Aorta (tissue), 5 donors: ENCODE results near the gene CA11. TPM values are rescaled to one million over a fixed set of nuclear protein-coding genes. Genes with fewer than 3 reads are reported as not detected.

Experiments used
- ATAC-seq: fragments of 200-7000 bp; cut with Tn5 transposase; one replicate; pipeline ENCODE4 v1.9.1; 2022; ENCODE audit warnings: moderate library complexity; ENCODE audit not compliant: low FRiP score
- DNase-seq, 2 donors: peaks; one replicate each; pipeline ENCODE4 v3.0.0-alpha.2; 2020
- H3K27ac ChIP-seq, 2 donors: one replicate each; pipeline ENCODE4 v1.5.1; 2013; ENCODE audit warnings: low read length in 2 of 2, mild to moderate bottlenecking in 2 of 2, moderate library complexity in 2 of 2, control low read depth in 1 of 2, inconsistent platforms in 1 of 2, low read depth in 1 of 2
- H3K27me3 ChIP-seq, 2 donors: one replicate each; pipeline ENCODE4 v1.6.1; 2013; ENCODE audit warnings: control low read depth in 1 of 2, low read length in 1 of 2, mild to moderate bottlenecking in 1 of 2, moderate library complexity in 1 of 2; ENCODE audit not compliant: insufficient read depth in 2 of 2, control insufficient read depth in 1 of 2
- H3K36me3 ChIP-seq, 2 donors: one replicate each; pipeline ENCODE4 v1.6.1; 2013; ENCODE audit warnings: control low read depth in 1 of 2, low read length in 1 of 2, mild to moderate bottlenecking in 1 of 2; ENCODE audit not compliant: insufficient read depth in 2 of 2, control insufficient read depth in 1 of 2
- H3K4me1 ChIP-seq, 2 donors: one replicate each; pipeline ENCODE4 v1.6.1; 2013; ENCODE audit warnings: low read length in 2 of 2, control low read depth in 1 of 2, mild to moderate bottlenecking in 1 of 2, moderate library complexity in 1 of 2; ENCODE audit not compliant: insufficient read depth in 2 of 2, control insufficient read depth in 1 of 2
- H3K4me3 ChIP-seq, 2 donors: one replicate each; pipeline ENCODE4 v1.5.1; 2013; ENCODE audit warnings: low read length in 2 of 2, control low read depth in 1 of 2, mild to moderate bottlenecking in 1 of 2
- H3K9me3 ChIP-seq: one replicate; pipeline ENCODE4 v1.6.1; 2013; ENCODE audit warnings: mild to moderate bottlenecking, low read length; ENCODE audit not compliant: control insufficient read depth
- WGBS, 2 donors: extraction: QIAGEN DNeasy Blood & Tissue Kit; methylation state at CpG; one replicate each; pipeline ENCODE4 v1.1.7; 2013; 5-methylcytosine and 5-hydroxymethylcytosine counted together
- intact Hi-C, 2 donors: fragments of 100-400 bp; cut with DNase I; formaldehyde crosslinking; loops; one replicate each; pipeline versions ENCODE4 v1.14.2 to v1.15.0; 2022
- polyA plus RNA-seq, 2 donors: library from polyadenylated mRNA; stranded (reverse); fragments of 200-250 nt; gene quantifications; one replicate each; pipeline ENCODE4 v1.2.3, GENCODE V29; 2013
- total RNA-seq, 2 donors: library from RNA; stranded (reverse); fragmentation: NEBNext Ultra II Directional; extraction: Animal tissue kit (Norgen Biotek cat#: 25700); gene quantifications; one replicate each; pipeline ENCODE4 v1.2.1, GENCODE V29; 2021
- donor health status: healthy with polysubstance abuse.
- donor health status: Bipolar disorder and iron deficiency.
- donor health status: DM: no; HTN: no; CAD: no.
- donor health status: DM: no; HTN: no; CAD: no.
- donor health status: DM: yes; HTN: yes; CAD: no.

Gene CA11
- total and polyA plus RNA-seq, 4 donors, result 6.4 to 59.5 (median 13.0) TPM

DNA sequence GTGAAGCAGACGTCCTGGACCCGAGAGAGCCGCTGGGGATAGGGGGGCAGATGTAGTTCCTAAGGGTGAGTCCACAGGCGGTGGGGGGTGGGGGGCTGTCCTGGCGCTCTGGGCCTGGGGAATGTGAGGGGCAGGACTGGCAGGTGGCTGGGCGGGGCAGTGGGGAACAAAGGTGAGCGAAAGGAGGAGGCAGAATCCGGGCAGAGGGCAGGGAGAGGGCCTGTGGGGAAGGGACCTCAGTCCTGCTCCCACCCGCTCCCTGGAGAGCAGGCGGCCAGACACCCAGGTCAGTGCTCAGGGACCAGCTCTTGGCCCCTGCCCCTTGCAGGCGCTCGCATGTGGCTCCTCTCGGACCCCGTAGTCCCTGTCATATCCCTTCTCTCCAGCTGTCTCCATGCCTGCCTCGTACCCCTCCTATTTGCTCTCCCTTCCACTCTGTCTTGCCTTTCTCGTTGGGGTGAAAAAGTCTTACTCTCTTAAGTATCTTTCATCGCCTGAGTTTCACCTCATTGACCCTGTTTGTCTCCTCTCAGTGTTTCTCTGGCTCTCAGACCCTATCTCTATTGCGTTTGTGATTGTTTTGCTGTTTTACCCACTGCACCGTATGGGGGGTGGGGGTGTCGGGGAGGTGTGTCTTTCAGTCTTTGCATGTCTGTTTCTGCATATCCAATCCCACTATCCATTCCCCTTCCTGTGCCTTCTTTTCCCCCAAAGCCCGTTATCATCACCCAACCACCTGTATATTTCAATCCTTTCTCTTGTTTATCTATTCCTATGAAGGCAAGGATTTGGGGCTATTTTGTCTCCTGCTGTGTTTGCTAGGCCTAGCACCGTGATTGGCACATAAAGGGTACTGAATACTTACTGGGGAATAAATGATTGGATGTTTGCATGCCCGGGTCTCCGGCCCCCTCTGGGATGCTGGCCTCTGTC lies 20.9 kb downstream of the CA11 start:
- intact Hi-C loops, result no loop called here
- ATAC-seq (no peak), DNase-seq (peak in 1 of 2 donors; percentile 73)
- WGBS, 2 donors, result 53 to 58% methylated on average over 23 to 24 of the region's 24 CpGs
- no peaks in the 10 kb centered on the region for H3K9me3 ChIP-seq
- no peaks in the 10 kb centered on the region for H3K27me3 ChIP-seq
- H3K4me1 ChIP-seq, result no peaks in the 10 kb centered on the region
- no peaks in the 10 kb centered on the region for H3K36me3 ChIP-seq
- no peak overlapping the region for H3K27ac ChIP-seq
- peak overlapping the region; percentile 35 to 54 for H3K4me3 ChIP-seq

- WGBS, 2 donors, result 0 to 1% methylated on average over 40 of the region's 40 CpGs
- Histone ChIP-seq H3K4me1 (no peaks in the 10 kb centered on the region), H3K36me3 (no peaks in the 10 kb centered on the region), H3K9me3 (no peaks in the 10 kb centered on the region), H3K4me3 (peak overlapping the region; percentile 35 to 54), H3K27me3 (no peaks in the 10 kb centered on the region), H3K27ac (peak overlapping the region in 1 of 2 donors; percentile 74)
- ATAC-seq (peak; percentile 93), DNase-seq (peak; percentile 99)
- intact Hi-C loops, result no loop called here
Measured at GRCh38 chr19:48624067-48624594, 21.9 kb downstream of the CA11 start.

GRCh38 chr19:48623556-48624066 lies 22.4 kb downstream of the CA11 start:
- DNase-seq, result no peak
- Histone ChIP-seq H3K9me3 (no peaks in the 10 kb centered on the region), H3K4me1 (no peaks in the 10 kb centered on the region), H3K4me3 (peak overlapping the region in 1 of 2 donors; percentile 38), H3K27me3 (no peaks in the 10 kb centered on the region), H3K36me3 (no peaks in the 10 kb centered on the region), H3K27ac (peak overlapping the region in 1 of 2 donors; percentile 74)
- 14% methylated on average over 8 of the region's 8 CpGs for WGBS, 2 donors
- intact Hi-C loops, result no loop called here
- no peak for ATAC-seq

DNA sequence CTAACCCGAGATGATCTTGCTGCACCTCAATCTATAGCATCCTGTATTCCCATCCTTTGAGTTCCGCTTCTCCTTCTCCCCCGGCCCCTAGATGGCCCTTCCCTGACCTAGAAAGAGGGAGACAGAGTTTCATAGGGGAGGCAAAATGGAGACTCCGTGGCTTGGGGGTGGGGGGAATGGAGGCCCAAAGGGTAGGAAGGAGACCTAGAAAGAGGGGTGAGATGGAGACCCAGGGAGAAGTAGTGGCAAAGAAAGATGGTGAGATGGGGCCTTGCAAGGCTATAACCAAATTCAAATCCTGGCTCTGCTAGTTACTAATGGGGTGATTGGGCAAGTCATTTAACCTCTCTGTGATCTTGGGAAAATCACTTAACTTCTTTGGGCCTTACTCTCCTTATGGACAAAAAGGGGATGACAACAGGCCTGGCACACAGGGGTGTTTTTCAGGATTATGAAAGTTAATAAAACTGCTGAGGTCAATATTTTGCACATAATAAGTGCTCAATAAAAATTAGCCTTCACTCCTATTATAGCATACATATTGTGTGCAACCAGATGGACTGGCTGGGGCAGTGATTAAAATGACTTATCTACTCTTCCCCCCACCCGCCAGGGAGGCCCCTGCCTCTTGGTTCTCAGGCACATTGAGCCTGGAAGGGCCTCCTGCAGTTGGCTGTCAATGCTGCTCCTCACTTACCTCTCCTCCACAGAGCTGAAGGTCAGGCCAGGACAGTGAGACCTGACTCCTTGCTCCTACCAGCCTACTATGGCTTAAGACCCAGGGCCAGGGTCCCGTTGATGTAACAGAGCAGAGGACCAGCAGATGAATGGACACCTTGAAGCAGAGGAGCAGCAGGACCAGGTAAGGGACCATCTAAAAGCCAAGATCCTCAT lies 26.0 kb downstream of the CA11 start:
- Histone ChIP-seq H3K4me1 (no peaks in the 10 kb centered on the region), H3K27ac (peak overlapping the region; percentile 50 to 92), H3K27me3 (no peaks in the 10 kb centered on the region), H3K9me3 (no peaks in the 10 kb centered on the region), H3K4me3 (peak overlapping the region; percentile 43 to 59), H3K36me3 (peaks cover 0 to 10% of the 10 kb centered on the region in 2 donors)
- 30% methylated on average over 6 of the region's 6 CpGs for WGBS, 2 donors
- DNase-seq, result no peak
- intact Hi-C loops, result no loop called here
- ATAC-seq, result no peak

DNA sequence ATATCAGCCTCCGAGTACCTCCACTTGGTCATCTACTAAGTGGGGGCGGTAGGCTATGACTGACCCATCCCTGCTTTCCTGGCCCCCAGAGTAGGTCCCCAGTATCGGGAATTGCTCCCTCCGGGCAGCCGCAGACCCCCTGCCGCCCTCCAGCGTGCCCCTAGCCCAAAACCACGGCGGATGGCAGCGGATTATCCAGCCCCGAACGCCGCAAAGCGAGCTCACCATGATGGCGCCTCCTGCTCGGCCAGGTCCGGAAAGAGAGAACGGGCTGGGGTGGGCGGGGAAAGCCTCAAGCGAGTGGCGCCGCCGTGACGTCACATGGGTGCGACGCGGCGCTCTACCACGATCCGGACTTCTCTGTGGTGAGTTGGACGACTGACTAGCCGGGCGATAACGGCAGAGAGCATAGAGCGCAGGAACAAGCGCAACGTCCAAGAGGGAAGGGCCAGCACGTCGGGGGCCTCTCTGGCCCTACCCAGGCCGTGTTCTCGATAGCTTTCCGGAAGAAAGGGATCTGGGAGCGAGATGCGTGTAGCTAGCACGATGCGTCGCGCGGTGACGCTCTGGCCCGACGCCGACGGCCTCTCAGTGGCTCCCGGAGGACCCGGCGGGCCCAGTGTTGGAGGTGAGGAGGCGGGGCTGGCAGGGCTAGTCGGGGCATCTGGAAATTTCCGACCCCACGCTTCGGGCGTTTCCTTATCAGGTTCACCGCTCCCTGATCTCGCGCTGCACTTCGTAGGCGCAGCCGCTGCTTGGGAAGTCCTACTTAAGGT lies 26.9 kb downstream of the CA11 start, which contains the start of the genes RPL18 and SPHK2:
TSS of gene RPL18 (minus strand) at position 263 of the 776 bp plus-strand sequence. CDS start at position 228, 35 bp downstream.
TSS of gene SPHK2 (plus strand) at position 591 of the 776 bp plus-strand sequence. CDS start 1,009 bp downstream, outside the sequence.
- ATAC-seq, result peak; percentile 95
- Histone ChIP-seq H3K36me3 (peaks cover 0 to 10% of the 10 kb centered on the region in 2 donors), H3K4me3 (peak within 1 kb of the TSS; percentile 81 to 87), H3K4me1 (no peaks in the 10 kb centered on the region), H3K9me3 (no peaks in the 10 kb centered on the region), H3K27ac (peak within 1 kb of the TSS; percentile 50 to 92), H3K27me3 (no peaks in the 10 kb centered on the region)
- 0% methylated on average over 68 to 69 of the region's 69 CpGs for WGBS, 2 donors
- peak; percentile 99 for DNase-seq
- intact Hi-C loops, result no loop called here

DNA sequence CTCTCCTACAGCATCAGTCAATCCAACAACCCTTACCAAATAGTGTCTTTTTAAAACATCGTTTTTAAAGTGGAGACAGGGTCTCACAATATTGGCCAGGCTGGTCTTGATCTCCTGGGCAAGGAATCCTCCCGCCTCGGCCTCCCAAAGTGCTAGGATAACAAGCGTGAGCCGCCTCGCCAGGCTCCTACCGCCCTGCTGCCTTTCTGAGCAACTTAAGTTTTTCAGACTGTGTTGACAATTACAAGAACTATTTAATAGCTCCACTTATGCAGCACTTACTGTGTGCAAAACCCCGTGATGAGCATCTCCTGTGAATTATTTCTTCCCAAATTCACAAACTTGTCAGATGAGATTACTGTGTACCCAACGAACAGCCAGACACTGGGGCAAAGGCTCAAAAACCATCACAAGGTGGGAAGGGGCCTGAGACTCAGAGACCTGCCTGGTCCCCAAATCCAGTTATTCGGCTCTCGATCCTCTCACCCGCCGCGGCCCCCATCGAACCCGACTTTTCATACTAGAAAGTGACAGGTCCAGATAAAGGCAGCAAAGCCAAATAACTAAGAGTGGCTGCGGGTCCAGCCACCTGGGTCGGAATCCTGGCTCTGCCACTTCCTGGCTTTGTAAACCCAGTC lies 27.6 kb downstream of the CA11 start:
- H3K27me3 ChIP-seq, result no peaks in the 10 kb centered on the region
- DNase-seq, result peak in 1 of 2 donors; percentile 79
- peak overlapping the region; percentile 81 to 87 for H3K4me3 ChIP-seq
- no peaks in the 10 kb centered on the region for H3K4me1 ChIP-seq
- intact Hi-C loops, result no loop called here
- no peak for ATAC-seq
- peak overlapping the region in 1 of 2 donors; percentile 42 for H3K27ac ChIP-seq
- H3K9me3 ChIP-seq, result no peaks in the 10 kb centered on the region
- WGBS, 2 donors, result 1% methylated on average over 18 of the region's 18 CpGs
- H3K36me3 ChIP-seq, result peaks cover 0 to 10% of the 10 kb centered on the region in 2 donors

GRCh38 chr19:48617146-48617937 lies 28.6 kb downstream of the CA11 start:
- H3K9me3 ChIP-seq, result no peaks in the 10 kb centered on the region
- intact Hi-C loops, result no loop called here
- WGBS, 2 donors, result 55 to 56% methylated on average over 18 of the region's 18 CpGs

More at GRCh38 chr19:48617146-48617937, 28.6 kb downstream of the CA11 start:
- Histone ChIP-seq H3K36me3 (peaks cover 0 to 10% of the 10 kb centered on the region in 2 donors), H3K27me3 (no peaks in the 10 kb centered on the region), H3K4me1 (no peaks in the 10 kb centered on the region), H3K27ac (no peak overlapping the region), H3K4me3 (no peak overlapping the region)
- ATAC-seq (no peak), DNase-seq (no peak)
